Endothelial cell of umbilical vein (primary cell): Measurements from ENCODE around the gene RNF213. TPM values are rescaled to one million over a fixed set of nuclear protein-coding genes. Genes with fewer than 3 reads are reported as not detected.
"Not testable (repeated sequence)": the region's sequence is repeated elsewhere in the genome, so short reads cannot be mapped to it uniquely, and the experiment has no call there.

Source experiments
- BruUV-seq: library from RNA; stranded (reverse); fragments of 400-500 nt; replicated peaks from 2 replicates; lab custom pipeline; 2021; lab: Mats Ljungman, UMichigan
- CTCF ChIA-PET: fragments of 300-600, 350-600 bp; sonication (Branson Sonifier 250); formaldehyde crosslinking; loops from one replicate; lab custom pipeline; 2021; ENCODE audit warnings: antibody characterized with exemption, inconsistent platforms; lab: Charles Lee
- POLR2A ChIA-PET: fragments of 300-600, 350-600 bp; sonication (Branson Sonifier 250); formaldehyde crosslinking; loops from one replicate; lab custom pipeline; 2021; ENCODE audit warnings: antibody characterized with exemption, inconsistent platforms; lab: Charles Lee
- DNase-seq: peaks from one replicate; pipeline ENCODE4 v3.0.0-alpha.2; 2011; ENCODE audit warnings: low read depth, low spot score
- FAIRE-seq: peaks from 2 replicates; lab custom pipeline; 2011; peaks lifted over from hg19 to GRCh38; lab: Jason Lieb, UNC
- H2AFZ ChIP-seq: 2 replicates; pipeline ENCODE4 v1.6.0; 2012; ENCODE audit warnings: low read depth, low read length, control low read depth, inconsistent platforms
- H3K27ac ChIP-seq: 2 replicates; pipeline ENCODE4 v1.5.1; 2011; ENCODE audit warnings: low read depth, mild to moderate bottlenecking, control low read depth, low read length, moderate library complexity; ENCODE audit not compliant: insufficient read depth
- H3K27me3 ChIP-seq, 2 experiments: 2 replicates each; pipeline versions ENCODE4 v1.6.0 to v1.6.1; 2011; ENCODE audit warnings: low read length in 2 of 2, mixed read lengths in 1 of 2; ENCODE audit not compliant: control insufficient read depth in 2 of 2, insufficient read depth in 2 of 2
- H3K36me3 ChIP-seq, 2 experiments: 2 replicates in 1 of 2; 3 replicates in 1 of 2; pipeline ENCODE4 v1.5.1; 2011; ENCODE audit warnings: low read length in 2 of 2, mild to moderate bottlenecking in 1 of 2, moderate library complexity in 1 of 2; ENCODE audit not compliant: control insufficient read depth in 2 of 2, insufficient read depth in 2 of 2; ENCODE audit errors: extremely low read depth in 1 of 2
- H3K4me1 ChIP-seq: 3 replicates; pipeline ENCODE4 v1.5.1; 2011; ENCODE audit warnings: mild to moderate bottlenecking, low read length; ENCODE audit not compliant: control insufficient read depth, insufficient read depth; ENCODE audit errors: extremely low read depth
- H3K4me2 ChIP-seq: 2 replicates; pipeline ENCODE4 v1.6.1; 2011; ENCODE audit warnings: low read length, control low read depth, mixed read lengths; ENCODE audit not compliant: insufficient read depth
- H3K4me3 ChIP-seq, 3 experiments: fragments of 200-600 bp in 1 of 3; sonication (generic), shearing (Covaris generic) in 1 of 3; replicated peaks in 1 of 3; 2 replicates each; pipeline ENCODE4 v1.5.1; 2011 to 2016; ENCODE audit warnings: control low read depth in 3 of 3, low read length in 3 of 3, mild to moderate bottlenecking in 2 of 3, inconsistent platforms in 1 of 3, low read depth in 1 of 3, moderate library complexity in 1 of 3; ENCODE audit not compliant: insufficient read depth in 1 of 3
- H3K79me2 ChIP-seq: 2 replicates; pipeline ENCODE4 v1.6.0; 2012; ENCODE audit warnings: low read length, inconsistent platforms; ENCODE audit not compliant: control insufficient read depth, insufficient read depth
- H3K9ac ChIP-seq: replicated peaks from 2 replicates; pipeline ENCODE3; 2011; ENCODE audit warnings: low read length, control low read depth; ENCODE audit not compliant: insufficient read depth; ENCODE audit errors: extremely low read depth
- H3K9me1 ChIP-seq: replicated peaks from 3 replicates; pipeline ENCODE4 v1.6.0; 2011; ENCODE audit warnings: mild to moderate bottlenecking, low read length; ENCODE audit not compliant: control insufficient read depth, insufficient read depth; ENCODE audit errors: extremely low read depth
- H3K9me3 ChIP-seq: replicated peaks from 2 replicates; pipeline ENCODE4 v1.5.1; 2012; ENCODE audit warnings: low read length, inconsistent platforms; ENCODE audit not compliant: control insufficient read depth, insufficient read depth
- H4K20me1 ChIP-seq: replicated peaks from 2 replicates; pipeline ENCODE3; 2011; ENCODE audit warnings: mild to moderate bottlenecking, low read length; ENCODE audit not compliant: control insufficient read depth, insufficient read depth; ENCODE audit errors: extremely low read depth
- CTCF ChIP-seq, 2 donors: IDR thresholded peaks; 1 replicate in 1 of 2; 2 replicates in 1 of 2; pipeline ENCODE4 v1.5.1; 2011; ENCODE audit warnings: low read length in 2 of 2, mild to moderate bottlenecking in 2 of 2, moderate library complexity in 2 of 2, control low read depth in 1 of 2, inconsistent platforms in 1 of 2, low read depth in 1 of 2; ENCODE audit not compliant: insufficient read depth in 1 of 2; ENCODE audit errors: extremely low read depth in 1 of 2
- EZH2 ChIP-seq: IDR thresholded peaks from 2 replicates; pipeline ENCODE4 v1.6.1; 2012; ENCODE audit warnings: borderline replicate concordance, low read depth, mild to moderate bottlenecking, moderate library complexity, low read length, inconsistent platforms; ENCODE audit not compliant: severe bottlenecking
- FOS ChIP-seq: IDR thresholded peaks from 2 replicates; pipeline ENCODE4 v1.6.1; 2011; ENCODE audit warnings: mild to moderate bottlenecking, low read length, moderate library complexity, borderline replicate concordance; ENCODE audit not compliant: insufficient read depth
- GATA2 ChIP-seq: IDR thresholded peaks from 2 replicates; pipeline ENCODE4 v1.7.0; 2011; ENCODE audit warnings: low read depth, mild to moderate bottlenecking, moderate library complexity, mixed read lengths, low read length; ENCODE audit not compliant: insufficient read length, insufficient read depth
- JUN ChIP-seq: IDR thresholded peaks from 2 replicates; pipeline ENCODE4 v1.6.1; 2011; ENCODE audit warnings: borderline replicate concordance, low read depth; ENCODE audit not compliant: insufficient read length, insufficient read depth
- MAX ChIP-seq: IDR thresholded peaks from 2 replicates; pipeline ENCODE4 v1.6.1; 2011; ENCODE audit not compliant: insufficient read depth, insufficient read length
- MYC ChIP-seq: IDR thresholded peaks from one replicate; pipeline ENCODE4 v1.6.1; 2011; ENCODE audit warnings: mild to moderate bottlenecking, low read depth, low read length
- POLR2A ChIP-seq: IDR thresholded peaks from 2 replicates; pipeline ENCODE4 v1.6.1; 2012; ENCODE audit warnings: low read depth, mild to moderate bottlenecking, control low read depth, low read length
- POLR2AphosphoS5 ChIP-seq: IDR thresholded peaks from 2 replicates; pipeline ENCODE4 v1.6.1; 2012; ENCODE audit warnings: low read depth, mild to moderate bottlenecking, control low read depth, low read length, moderate library complexity; ENCODE audit not compliant: insufficient read depth
- dilution Hi-C: fragments of 300-500 bp; cut with MboI; formaldehyde crosslinking; loops from one replicate; pipeline ENCODE4 v1.15.0; 2019; ENCODE audit warnings: low sequenced_read_pairs; ENCODE audit not compliant: extremely low pct_ligation_motif_present
- intact Hi-C: fragments of 100-400 bp; cut with micrococcal nuclease; formaldehyde crosslinking; loops from one replicate; pipeline ENCODE4 v1.10.0; 2022
- polyA plus RNA-seq, 4 experiments: library from polyadenylated mRNA; depleted of rRNA in 3 of 4; stranded (reverse) in 3 of 4; unstranded in 1 of 4; fragments of >200 nt; gene quantifications; 2 replicates each; pipeline versions ENCODE4 v1.2.1 to v1.2.3, GENCODE V29; 2011 to 2012; ENCODE audit warnings: missing spikeins in 1 of 4
- total RNA-seq: library from RNA; stranded (reverse); gene quantifications from 2 replicates; pipeline ENCODE4 v1.2.3, GENCODE V29; 2021

RNF213 gene
- total and polyA plus RNA-seq, 2 donors (not counting 3 experiments of a cell fraction or from before 2014, with no cell fraction given), result 36.5 to 116 TPM

- H3K4me1 ChIP-seq, H3K4me3 ChIP-seq, FAIRE-seq, H3K79me2 ChIP-seq, BruUV-seq, H3K27me3 ChIP-seq, H3K9me3 ChIP-seq, dilution Hi-C loops, POLR2A ChIA-PET, H3K4me2 ChIP-seq, intact Hi-C loops, H3K9me1 ChIP-seq, H3K27ac ChIP-seq, H4K20me1 ChIP-seq, H3K9ac ChIP-seq, H2AFZ ChIP-seq, DNase-seq: not testable (repeated sequence)
- CTCF ChIA-PET, result interaction anchor here (1.1 to 2.0 kb wide), 2 partner anchors 9 to 105 kb away, joined by 3 to 6 read pairs; no protein-coding TSS in a partner anchor
- H3K36me3 ChIP-seq, result peaks cover 15 to 36% of the 10 kb centered on the region in 2 experiments
Observed at GRCh38 chr17:80300756-80301155, 40.1 kb downstream of the RNF213 start.

- DNase-seq (no peak), FAIRE-seq (no peak)
- H3K79me2 ChIP-seq, result no peaks in the 10 kb centered on the region
- H3K4me3 ChIP-seq, result no peak overlapping the region
- no peaks in the 10 kb centered on the region for H3K9me3 ChIP-seq
- no peaks in the 10 kb centered on the region for H3K4me1 ChIP-seq
- ChIA-PET POLR2A (no interaction called here), CTCF (no interaction called here)
- H3K36me3 ChIP-seq, result peaks cover 15 to 28% of the 10 kb centered on the region in 2 experiments
- intact Hi-C loops (no loop called here), dilution Hi-C loops (no loop called here)
- no peak for TF ChIP-seq FOS
- TF ChIP-seq EZH2, result no peak
- no peak for TF ChIP-seq POLR2A
- TF ChIP-seq MYC, result no peak
- no peak for TF ChIP-seq CTCF (IDR thresholded peaks at IDR 0.05; ENCODE audit: extremely low read depth in 1 of 2, insufficient read depth in 1 of 2, low read depth in 1 of 2, low read length in 2 of 2)
- no peak for TF ChIP-seq POLR2AphosphoS5
- no peak for TF ChIP-seq MAX
- no peak for TF ChIP-seq GATA2
- TF ChIP-seq JUN, result no peak
- BruUV-seq, result no TSS peak
- no peaks in the 10 kb centered on the region for H3K9me1 ChIP-seq
- no peaks in the 10 kb centered on the region for H4K20me1 ChIP-seq
- H3K27ac ChIP-seq, result no peak overlapping the region
- H3K9ac ChIP-seq, result no peak overlapping the region
- H3K27me3 ChIP-seq, result no peaks in the 10 kb centered on the region
- H3K4me2 ChIP-seq, result no peak overlapping the region
- no peak overlapping the region for H2AFZ ChIP-seq
Observed at GRCh38 chr17:80303824-80304223, 43.2 kb downstream of the RNF213 start.
